Central memory CD4-positive, alpha-beta T cell (primary cell): ENCODE measurements around the gene TBC1D2.
A peak's percentile ranks its signal among the peaks of the same experiment; 100 is the strongest.

ENCODE experiments used
- DNase-seq: peaks from one replicate; pipeline ENCODE4 v3.0.0; 2022

TBC1D2 gene

DNA sequence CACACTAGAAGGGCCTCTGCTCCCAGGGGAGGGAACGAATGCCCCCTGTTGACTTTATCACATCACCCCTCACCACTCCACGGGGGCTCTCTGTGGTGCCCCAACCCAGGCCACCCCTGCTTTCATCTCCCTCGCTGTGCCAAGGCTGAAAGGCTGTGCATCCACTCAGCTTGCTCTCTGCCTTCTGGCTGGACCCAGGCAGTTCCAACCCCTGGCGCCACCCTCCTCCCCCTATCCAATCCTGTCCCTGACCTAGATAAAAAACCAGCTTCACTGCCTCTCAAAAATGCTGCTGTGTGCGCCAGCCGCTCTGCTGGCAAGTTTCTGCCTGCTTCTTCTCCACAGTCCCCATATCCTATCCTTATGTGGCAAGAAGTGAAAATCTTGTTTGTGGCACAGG lies 40.6 kb downstream of the TBC1D2 start:
- DNase-seq, result no peak

DNA sequence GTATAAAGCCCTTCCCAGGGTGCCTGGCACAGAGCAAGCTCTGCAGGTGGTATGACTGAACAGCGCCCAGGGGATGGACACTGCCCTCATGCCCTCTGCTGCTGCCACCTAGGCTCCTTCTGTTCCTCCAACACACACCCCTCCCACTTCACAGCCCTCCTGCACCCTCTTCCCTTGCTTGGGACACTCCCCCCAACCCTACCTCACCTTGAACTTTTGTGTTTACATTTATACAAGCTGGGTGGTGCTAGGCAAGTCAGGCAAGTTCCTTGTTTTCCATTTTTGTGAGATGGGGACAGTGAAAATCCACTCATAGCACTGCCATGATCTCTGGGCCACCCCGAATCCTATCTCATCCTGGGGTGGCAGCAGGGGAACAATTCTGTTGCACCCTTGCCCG lies 44.2 kb downstream of the TBC1D2 start:
- no peak for DNase-seq

DNA sequence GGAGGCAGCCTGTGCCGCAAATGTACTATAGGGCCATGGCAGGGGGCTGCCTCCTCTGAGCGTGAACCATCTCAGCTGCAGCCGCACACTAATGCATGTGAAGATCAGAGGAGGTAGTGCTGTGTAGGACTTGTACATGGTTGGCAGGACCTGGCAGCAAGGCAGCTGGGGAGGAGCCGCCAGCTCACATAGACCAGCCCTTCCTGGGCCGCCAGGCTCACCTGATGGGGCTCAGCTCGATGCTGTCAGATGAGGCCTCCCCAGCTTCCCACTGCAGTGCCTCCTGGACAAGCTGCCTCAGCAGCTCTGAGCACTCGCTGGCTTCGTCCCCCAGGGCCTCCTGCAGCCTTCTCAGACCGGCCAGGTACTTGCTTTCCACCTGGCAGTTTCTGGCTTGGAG lies 45.0 kb downstream of the TBC1D2 start:
- no peak for DNase-seq

DNA sequence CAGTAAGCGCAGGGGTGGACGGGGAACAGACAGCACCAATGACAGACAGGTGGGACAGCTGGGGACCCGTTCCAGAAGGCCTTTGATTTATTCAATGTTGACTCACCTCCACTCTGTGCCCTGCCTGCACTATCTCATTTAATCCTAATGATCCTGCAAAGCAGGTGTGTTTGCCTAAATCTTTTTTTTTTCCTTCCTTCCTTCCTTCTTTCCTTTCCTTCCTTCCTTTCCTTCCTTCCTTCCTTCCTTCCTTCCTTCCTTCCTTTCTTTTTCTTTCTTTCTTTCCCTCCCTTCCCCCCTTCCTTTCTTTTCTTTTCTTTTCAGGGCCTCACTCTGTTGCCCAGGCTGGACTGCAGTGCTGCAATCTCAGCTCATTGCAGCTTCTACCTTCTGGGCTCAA lies 45.9 kb downstream of the TBC1D2 start:
- no peak for DNase-seq

DNA sequence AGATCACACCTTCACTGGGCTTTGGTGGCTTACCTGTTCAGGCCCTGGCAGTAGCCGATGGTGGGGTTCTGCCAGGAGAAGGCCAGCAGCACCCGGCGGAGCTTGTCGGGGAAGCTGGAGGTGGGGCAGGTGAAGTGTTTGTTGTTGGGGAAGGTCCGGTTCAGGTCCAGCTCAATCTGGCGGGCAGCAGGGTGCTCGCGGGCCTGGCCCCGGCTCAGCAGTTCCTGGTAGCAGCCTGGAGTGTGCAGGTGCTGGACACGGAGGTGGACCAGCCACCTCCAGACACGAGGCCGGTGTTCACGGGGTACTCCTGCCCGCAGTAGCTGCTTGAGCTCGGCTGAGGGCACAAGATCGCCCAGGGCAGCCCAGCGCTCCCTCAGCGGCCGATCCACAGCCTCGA lies 46.8 kb downstream of the TBC1D2 start:
- no peak for DNase-seq

DNA sequence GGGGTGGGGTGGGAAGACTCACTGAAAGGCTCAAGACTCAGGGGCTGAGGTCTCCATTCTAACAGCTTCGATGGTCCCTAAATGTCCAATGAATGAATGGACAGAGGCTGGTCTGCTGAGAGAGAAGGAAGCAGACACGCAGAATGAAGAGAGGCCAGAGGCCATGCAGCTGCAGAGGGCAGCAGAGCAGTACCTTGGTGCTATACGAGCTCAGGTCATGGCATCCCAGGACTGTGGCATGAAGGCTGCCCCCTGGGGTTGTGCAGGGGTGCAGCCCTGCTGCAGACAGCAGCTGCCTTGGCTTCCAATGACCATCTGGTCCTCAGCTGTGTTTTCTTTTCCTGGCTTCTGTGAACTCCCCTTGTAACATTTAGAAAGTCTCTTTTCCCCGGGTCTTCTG lies 47.8 kb downstream of the TBC1D2 start:
- DNase-seq, result no peak

DNA sequence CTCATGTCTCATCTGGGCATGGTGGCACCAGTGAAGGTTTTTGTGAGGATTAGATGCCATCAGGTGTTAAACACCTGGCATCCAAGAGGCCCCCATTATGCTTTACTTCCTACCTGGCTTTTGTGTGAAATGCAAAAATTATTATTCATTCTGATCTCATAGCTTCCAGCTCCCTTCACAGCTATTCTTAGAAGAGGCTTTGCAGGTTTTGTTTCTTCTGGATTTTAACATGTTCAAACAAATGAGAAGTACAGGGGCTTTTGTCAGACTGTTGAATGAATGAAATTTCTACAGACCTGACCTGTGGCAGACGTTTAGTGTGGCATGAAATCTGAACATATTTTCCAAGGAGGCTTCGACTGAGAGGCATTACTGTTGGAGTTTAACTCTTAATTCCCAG lies 48.7 kb downstream of the TBC1D2 start:
- no peak for DNase-seq

DNA sequence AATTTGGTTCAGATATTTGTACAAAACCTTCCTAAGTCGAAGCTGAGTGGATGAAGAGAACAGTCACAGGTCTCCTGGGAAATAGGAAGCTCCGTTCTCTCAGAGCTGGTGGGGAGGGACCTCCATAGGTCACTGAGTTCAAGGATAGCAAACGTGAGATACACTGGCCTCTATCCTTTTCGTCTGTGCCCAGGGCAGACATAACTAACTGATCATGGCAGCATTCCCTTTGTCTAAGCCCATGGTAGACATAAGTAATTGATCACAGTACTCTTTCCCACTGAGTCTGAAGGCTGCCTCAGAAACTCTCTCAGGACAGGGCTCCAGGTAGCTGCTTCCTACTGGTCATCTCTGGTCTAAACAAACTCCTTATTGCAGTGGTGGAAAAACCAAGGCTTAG lies 50.8 kb downstream of the TBC1D2 start:
- no peak for DNase-seq

DNA sequence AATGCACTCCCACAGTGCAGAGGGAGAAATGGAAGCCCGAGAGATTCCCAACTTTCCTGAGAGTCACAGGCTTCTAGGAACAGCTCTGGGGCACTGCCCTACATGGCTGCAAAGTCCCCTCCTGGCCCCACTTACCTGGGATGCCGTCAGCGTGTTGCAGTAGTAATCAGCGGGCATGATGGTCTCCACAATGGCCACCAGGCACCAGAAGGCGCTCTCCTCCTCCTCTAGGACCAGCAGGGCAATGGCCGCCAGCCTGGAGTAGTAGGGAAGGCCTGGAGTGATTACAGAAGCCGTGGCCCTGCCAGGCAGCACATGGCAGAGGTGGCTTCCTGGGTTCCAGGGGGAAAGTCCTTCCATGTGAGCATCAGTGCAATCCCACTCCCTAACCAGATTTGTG lies 52.3 kb downstream of the TBC1D2 start:
- no peak for DNase-seq

DNA sequence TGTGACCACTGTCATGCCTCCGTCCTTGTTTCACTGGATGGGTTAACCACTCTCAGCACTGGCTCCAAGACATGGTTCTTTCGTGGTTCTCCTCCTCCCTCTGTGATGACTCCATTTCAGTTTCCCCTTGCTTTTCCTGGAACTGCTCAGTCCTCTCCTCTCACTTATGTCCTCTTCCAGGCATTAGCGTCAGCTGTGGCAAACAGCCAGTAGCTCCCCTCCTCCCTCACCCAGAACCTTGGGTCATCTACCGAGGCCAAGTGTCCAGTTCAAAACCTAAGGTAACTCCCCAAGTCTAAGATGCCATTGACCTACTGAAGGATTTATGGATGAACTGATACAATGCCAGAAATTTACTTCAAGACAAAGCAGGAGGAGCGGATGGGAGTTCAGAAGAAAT lies 53.2 kb downstream of the TBC1D2 start:
- no peak for DNase-seq

DNA sequence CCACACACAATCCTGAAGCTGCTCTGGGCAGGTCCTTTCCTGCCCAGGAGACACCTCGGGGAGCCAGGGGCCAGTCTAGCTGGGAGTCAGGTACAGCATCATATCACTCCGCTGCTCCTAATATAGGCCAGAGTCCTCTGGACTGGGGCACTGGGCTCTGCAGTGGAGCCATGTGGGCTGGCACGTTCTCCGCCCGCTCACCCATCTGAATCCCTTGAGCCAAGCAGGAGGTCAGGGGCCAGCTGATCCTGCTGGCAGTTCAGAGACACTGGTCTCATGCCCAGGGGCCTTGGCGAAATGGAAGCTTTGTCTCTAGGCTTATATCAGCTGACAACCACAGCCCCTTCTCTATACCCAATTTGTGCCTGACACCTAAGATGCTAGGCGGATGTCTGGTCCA lies 53.7 kb downstream of the TBC1D2 start:
- DNase-seq, result no peak

DNA sequence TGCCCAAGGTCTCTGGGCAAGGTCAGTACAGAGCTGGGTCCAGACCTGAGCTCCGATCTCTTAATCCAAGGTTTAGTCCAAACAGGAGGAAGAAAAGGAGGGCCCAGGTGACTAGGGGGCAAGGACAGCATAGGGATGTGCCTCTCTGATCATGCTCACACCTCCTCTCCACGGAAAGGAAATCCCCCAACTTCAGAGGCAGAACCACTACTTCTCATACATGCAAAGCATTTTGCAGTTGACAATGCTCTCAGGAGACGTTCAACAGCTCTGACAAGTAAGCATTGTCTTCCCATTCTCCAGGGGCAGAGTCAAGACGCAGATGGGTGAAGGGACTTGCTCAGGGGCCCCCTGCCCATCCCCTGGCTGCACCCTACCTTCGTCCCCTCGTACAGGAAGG lies 54.3 kb downstream of the TBC1D2 start:
- DNase-seq, result no peak

DNA sequence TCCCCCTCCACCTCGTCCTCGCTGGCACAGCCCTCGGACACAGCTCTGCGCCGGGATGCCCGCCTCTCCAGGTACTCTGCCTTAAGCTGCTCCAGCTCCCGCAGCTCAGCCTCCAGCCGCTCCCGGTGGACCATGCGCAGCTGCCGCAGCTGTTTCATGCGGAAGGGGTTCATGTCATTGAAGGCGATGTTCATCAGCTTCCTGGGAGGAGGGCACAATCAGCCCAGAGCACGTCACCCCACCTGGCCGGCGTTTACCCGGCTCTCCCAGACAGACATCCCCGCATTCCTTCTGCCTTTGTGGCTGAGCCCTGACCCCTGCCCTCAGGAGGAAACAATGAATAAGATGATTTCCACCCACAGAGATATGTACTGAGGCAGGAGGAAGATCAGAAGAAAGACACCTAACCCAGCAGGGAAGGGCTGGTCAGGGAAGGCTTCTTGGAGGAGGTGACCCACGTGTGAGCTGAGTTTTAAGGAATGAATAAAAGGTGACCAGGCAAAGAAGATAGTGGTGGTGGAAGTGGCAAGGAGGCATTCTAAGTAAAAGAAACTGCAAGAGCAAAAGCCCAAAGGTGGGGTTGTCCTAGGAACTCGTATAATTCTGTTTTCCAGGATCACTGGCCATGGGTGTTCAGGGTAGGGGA lies 55.9 kb downstream of the TBC1D2 start:
- DNase-seq, result no peak

DNA sequence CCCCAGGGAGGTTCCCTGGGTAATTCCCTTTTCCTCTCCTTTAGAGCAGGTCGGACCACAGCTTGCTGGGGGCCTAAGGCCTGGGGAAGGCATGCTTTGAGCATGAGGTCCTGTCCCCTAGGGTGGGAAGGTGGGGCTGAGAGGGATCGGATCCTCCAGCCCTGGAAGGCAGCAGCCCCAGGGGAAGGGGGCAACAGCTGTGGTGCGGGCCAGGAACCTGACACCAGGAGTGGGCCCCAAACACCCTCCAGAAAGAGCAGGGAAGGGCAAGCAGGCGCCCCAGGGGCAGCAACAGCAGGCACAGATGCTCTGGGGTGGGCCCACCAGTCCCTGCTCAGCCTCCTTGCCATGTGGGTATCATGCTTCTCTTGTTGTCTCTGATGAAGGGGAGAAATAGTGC lies 59.8 kb downstream of the TBC1D2 start:
- DNase-seq, result no peak

DNA sequence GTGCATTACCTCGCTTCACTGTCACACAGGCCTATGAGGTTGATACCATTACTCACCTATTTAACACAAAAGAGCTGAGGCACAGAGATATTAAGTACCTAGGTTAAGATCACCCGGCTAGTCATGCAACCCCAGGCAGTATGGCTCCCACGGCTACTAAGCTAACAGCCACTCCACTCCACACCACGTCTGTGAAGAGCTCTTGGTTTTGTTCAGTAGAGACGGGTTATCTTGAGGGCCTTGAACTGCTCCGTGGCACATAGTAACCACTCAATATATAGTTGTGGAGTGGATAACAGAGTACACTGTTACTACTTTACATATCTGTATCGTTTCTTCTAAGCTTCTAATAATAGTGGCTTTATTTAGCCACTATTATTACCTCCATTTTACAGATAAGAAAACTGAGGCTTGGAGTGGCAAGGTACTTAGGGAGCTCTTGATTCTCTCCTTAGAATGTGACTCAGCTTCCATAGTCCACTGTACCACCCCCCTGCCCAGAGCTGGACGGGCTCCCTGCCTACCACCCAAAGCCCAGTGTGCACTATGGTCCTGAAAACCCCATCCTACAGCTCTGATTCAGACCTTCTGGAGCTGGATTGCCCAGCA lies 62.0 kb downstream of the TBC1D2 start:
- DNase-seq, result no peak

DNA sequence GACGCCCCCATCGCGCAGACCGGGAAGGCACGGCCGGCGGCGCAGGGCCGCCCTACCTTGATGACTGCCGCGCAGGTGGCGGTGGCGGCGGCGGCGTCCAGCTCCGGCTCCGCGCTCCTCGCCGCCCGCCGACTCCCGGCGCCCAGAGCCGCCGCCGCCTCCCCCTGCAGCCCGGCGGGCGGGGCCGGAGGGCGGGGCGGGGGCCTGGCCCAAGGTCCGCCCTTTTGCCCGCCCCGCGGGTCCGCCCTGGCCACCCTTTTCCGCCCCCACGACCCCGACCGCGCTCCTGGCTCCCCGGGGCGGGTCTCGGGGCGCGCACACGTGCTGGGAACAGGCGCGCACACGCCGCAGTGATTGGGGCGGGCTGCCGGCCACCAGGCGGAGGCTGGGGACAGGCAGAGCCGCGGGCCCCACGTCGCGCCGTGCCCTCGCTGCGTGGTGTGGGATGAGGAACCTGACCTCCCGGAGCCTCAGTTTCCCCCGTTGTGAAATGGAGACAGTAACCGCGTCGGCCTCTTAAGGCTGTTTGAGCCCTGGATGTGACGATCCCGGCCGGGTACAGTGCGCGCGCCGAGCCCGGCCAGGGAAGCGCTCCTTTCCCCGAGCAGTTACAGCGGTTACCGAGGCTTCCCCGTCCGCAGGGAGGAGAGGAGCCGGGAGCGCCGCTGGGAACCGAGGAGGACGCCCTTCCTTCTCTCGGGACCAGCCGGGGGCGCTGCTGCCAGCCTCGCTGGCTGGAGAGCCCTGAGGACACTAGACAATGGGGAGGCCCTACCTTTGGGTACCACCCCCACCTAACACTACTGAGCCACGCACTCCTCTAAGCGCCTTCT lies 62.7 kb downstream of the TBC1D2 start, which contains the start of gene CORO2A:
Gene CORO2A (minus strand): TSS at position 135 of the 833 bp plus-strand sequence. CDS start 34,977 bp downstream, outside the sequence.
- DNase-seq, result peak; percentile 62

DNA sequence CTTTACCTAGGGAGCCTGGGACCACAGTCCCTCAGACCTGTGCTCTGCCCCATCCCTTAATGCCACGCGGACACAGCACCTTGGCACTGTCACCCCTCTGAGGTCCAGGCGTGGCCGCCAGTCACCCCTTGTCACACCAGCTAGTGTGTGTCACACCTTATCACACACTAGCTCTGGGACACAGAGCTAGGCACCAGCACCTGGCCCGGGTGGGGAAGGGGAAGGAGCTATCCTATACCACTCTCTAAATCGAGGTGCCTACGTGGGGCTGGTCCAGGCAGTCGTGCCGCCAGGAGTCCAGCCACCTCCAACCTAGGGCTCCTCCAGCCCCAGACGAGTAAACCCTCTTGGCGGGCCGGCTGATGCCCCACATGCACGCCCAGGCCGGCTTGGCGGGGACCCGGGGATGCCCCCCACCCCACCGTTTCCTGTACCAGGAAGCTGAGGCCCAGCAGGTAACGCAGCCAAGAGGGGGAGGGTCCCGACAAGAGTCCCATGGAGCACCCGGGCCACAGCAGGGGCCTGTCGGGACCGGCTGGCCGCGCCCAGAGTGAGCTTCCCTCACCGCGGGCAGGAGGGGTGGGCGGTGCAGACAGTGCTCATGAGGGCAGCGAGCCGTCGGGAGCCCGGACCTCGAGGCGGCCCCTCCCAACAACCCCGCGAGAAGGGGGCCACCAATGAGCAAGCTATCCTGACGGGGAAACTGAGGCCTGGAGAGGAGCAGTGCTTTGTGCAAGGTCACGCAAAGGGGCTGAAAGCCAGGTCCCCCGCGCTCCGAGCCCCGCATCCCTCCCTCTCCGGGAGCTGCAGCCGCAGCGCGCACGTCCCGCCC lies 63.6 kb downstream of the TBC1D2 start:
- peak; percentile 21 for DNase-seq

DNA sequence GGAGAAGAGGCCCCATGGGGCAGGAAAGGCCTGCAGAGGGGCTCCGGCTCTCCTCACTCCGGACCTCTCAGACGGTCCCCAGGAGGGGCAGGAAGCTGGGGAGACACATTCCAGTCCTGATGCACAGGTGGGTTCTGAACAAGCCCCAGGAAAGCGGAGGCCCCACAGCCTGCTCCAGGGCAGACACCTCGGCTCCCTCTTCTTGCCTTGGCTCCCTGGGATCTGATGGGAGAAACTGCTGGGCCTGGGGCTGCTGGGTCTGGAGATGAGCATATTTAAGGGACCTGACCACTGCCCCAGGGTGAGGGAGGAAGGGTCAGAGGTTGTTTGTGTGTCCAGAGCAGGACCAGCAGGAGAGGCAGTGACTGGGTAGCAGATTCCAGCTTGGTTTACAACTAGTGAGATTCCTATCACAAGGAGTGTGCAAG lies 64.3 kb downstream of the TBC1D2 start:
- no peak for DNase-seq

DNA sequence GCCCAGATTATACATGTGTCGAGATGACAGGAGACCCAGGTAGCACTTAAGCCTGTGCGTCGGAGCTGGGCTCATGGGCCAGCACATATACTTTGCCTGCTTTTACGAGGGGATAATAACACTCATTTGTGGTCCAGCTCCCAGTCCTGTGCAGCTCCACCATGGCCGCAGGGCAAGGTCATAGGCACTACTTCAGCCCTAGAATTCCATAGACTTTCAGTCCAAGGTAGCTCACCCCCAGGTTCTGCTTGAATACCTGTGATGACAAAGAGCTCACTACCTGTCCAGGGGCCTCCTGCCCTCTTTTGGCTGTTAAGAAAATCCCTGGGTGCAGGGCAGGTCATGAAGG lies 64.7 kb downstream of the TBC1D2 start:
- no peak for DNase-seq

DNA sequence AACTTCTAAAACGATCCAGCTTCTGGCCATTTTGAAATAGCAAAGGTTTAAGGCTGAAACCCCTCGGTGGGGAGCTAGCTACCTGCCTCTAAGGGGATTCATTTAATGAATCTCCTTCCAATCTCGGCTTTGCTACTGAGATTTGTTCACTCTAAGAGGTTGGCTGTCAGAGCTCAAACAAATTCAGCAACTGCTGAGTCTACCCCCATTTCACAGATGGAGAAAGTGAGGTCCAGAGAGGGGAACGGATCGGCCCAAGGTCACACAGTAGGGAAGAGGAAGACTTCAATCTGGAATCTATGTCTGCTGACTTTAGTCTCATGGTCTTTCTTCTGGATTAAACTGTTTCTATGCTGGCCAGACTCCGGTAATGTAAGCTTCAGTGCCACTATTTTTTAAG lies 66.0 kb downstream of the TBC1D2 start:
- no peak for DNase-seq

DNA sequence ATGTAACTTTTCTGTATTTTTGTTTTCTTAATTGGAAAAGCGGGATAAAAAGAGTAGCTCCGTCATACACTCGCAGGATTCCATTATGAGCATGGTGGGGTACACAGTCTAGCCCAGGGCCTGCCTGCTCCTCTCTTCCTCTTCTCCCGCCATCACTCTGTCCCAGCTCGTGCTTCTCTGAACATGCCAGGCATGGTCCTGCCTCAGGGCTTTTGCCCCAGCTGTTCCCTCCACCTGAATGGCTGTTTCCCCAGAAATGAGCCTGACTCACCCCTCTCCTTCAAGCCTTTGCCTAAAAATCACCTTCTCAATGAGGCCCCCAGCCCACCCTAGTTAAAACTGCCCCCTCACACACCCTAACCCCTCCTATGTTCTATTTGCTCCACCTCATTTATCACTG lies 67.5 kb downstream of the TBC1D2 start:
- no peak for DNase-seq

DNA sequence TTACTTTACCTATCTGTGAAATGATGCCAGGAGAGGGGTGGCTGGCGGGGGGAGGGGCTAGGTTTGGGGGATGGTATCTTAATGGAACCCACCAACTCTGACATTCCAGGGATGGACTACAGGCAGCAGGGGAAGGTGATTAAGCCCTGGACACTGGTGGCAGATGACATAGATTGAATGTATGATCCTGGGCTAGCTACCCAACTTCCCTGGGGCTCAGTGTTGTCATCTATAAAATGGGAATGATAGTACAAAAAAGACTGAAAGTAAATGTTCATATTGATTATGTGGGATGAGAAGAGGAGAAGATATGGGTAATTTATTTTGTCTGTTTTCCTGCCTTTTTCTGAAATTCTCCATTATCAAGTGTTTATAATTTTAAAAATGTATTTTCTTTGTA lies 69.2 kb downstream of the TBC1D2 start:
- DNase-seq, result no peak

DNA sequence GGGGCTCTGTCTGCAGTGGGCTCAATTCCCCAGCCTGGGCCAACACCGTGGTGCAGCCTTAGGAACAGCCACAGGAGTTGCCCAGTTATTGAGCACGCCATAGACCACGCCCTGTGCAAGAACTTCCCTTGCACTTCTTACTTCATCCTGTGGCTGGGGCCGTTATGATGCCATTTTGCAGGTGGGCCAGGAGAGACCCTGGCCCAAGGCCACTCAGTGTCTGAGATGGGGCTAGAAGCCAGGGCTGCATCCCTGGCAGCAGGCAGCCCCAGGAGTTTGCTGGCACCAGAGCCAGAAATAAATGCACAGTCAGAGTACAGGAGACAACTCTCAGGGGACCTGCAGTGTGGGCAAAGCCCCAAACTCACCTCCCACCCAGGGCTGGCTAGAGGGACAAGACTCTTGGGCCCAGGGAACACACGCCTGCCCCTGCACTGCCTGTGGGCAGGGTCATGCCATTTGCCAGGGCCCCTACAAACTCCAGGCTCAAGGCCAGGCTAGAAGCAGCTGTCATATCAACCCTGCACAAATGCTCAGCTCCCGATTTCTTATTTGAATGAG lies 69.8 kb downstream of the TBC1D2 start:
- DNase-seq, result no peak
